GM19438 (cell line): ENCODE data around the gene PARD3.

Experiments used
- ATAC-seq: cut with Tn5 transposase; IDR thresholded peaks from one replicate; pipeline ENCODE4 v1.9.1; 2021; ENCODE audit warnings: low read depth; ENCODE audit not compliant: unreplicated experiment

PARD3 gene

GRCh38 chr10:34340934-34341333 lies 474.2 kb downstream of the PARD3 start:
- no peak for ATAC-seq

GRCh38 chr10:34339816-34340553 lies 475.1 kb downstream of the PARD3 start:
- no peak for ATAC-seq

- no peak for ATAC-seq
These were observed 477.2 kb downstream of the PARD3 start for GRCh38 chr10:34337917-34338316.

GRCh38 chr10:34335960-34336690 lies 479.0 kb downstream of the PARD3 start:
- ATAC-seq = no peak

- ATAC-seq = no peak
These were observed 480.2 kb downstream of the PARD3 start for GRCh38 chr10:34334908-34335307.

- ATAC-seq = no peak
These were observed 481.6 kb downstream of the PARD3 start for GRCh38 chr10:34333513-34333912.

GRCh38 chr10:34327184-34327583 lies 487.9 kb downstream of the PARD3 start:
- ATAC-seq = no peak

GRCh38 chr10:34323192-34323591 lies 491.9 kb downstream of the PARD3 start:
- no peak for ATAC-seq

- no peak for ATAC-seq
These were observed 494.8 kb downstream of the PARD3 start for GRCh38 chr10:34320265-34320664.

GRCh38 chr10:34319197-34319846 lies 495.8 kb downstream of the PARD3 start:
- no peak for ATAC-seq

GRCh38 chr10:34316154-34316553 lies 498.9 kb downstream of the PARD3 start:
- ATAC-seq = no peak

- ATAC-seq = no peak
These were observed 500.6 kb downstream of the PARD3 start for GRCh38 chr10:34314457-34314856.

- ATAC-seq = no peak
These were observed 501.2 kb downstream of the PARD3 start for GRCh38 chr10:34313888-34314287.

- ATAC-seq = no peak
These were observed 501.7 kb downstream of the PARD3 start for GRCh38 chr10:34313353-34313752.

GRCh38 chr10:34311679-34312078 lies 503.4 kb downstream of the PARD3 start:
- ATAC-seq = no peak

GRCh38 chr10:34310234-34310633 lies 504.9 kb downstream of the PARD3 start:
- no peak for ATAC-seq

- no peak for ATAC-seq
These were observed 509.9 kb downstream of the PARD3 start for GRCh38 chr10:34305189-34305588.

- no peak for ATAC-seq
These were observed 512.1 kb downstream of the PARD3 start for GRCh38 chr10:34303022-34303421.

GRCh38 chr10:34299105-34299611 lies 515.9 kb downstream of the PARD3 start:
- no peak for ATAC-seq

- ATAC-seq = no peak
These were observed 516.7 kb downstream of the PARD3 start for GRCh38 chr10:34298346-34298818.
